Midbrain (tissue), 1 donor: ENCODE results near the gene BBIP1.
"Not testable (repeated sequence)": the region's sequence is repeated elsewhere in the genome, so short reads cannot be mapped to it uniquely, and the experiment has no call there.

ENCODE experiments used
- DNase-seq: peaks from one replicate; lab custom pipeline; 2025; lab: John Stamatoyannopoulos, UW

BBIP1 gene

GRCh38 chr10:110885932-110886674, 32.9 kb downstream of the BBIP1 start:
- DNase-seq, result no peak

DNA sequence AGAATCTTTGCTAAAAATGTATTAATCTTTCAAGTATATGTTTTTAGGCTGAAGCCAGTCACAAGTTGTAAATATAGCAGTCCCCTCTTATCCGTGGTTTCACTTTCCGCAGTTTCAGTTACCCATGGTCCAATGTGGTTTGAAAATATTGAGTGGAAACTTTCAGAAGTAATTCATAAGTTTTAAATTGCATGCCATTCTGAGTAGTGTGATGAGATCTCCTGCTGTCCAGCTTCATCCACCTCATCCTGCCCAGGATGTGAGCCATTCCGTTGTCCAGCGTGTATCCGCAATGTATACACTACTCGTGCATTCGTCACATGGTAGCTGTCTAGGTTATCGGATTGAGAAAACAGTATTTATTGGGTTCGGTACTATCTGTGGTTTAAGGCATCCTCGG, 35.1 kb downstream of the BBIP1 start:
- DNase-seq, result no peak

GRCh38 chr10:110881905-110882304, 37.1 kb downstream of the BBIP1 start:
- DNase-seq, result no peak

DNA sequence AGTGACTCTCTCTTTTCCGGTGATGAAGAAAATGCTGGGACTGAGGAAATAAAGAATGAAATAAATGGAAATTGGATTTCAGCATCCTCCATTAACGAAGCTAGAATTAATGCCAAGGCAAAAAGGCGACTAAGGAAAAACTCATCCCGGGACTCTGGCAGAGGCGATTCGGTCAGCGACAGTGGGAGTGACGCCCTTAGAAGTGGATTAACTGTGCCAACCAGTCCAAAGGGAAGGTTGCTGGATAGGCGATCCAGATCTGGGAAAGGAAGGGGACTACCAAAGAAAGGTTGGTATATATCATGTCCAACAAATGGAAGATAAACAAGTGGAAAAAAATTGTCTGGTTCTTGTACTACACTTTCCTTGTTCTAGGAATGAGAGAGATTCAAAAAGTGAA, 37.7 kb downstream of the BBIP1 start:
- DNase-seq, result no peak

DNA sequence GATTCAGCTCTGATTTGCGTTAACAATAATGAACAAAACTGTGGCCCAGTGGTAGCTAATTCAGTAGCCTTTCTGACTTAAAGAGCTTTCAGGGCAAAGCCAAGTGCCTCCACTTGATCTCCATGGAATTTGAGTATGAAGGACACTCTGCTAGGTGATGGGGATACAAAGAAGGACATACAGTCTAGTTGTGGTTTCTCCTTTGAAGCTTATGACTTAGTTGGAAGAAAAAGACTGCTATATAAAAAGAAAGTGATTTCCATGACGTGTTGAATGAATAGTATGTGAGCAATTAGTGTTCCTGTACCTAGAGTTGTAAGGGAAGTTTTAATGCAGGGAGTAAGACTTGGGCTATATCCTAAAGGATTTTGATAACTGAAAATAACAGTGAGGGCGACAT, 39.0 kb downstream of the BBIP1 start:
- DNase-seq, result no peak

- DNase-seq, result no peak
These were observed 42.2 kb downstream of the BBIP1 start for GRCh38 chr10:110876788-110877187.

GRCh38 chr10:110876000-110876399, 43.0 kb downstream of the BBIP1 start:
- no peak for DNase-seq

DNA sequence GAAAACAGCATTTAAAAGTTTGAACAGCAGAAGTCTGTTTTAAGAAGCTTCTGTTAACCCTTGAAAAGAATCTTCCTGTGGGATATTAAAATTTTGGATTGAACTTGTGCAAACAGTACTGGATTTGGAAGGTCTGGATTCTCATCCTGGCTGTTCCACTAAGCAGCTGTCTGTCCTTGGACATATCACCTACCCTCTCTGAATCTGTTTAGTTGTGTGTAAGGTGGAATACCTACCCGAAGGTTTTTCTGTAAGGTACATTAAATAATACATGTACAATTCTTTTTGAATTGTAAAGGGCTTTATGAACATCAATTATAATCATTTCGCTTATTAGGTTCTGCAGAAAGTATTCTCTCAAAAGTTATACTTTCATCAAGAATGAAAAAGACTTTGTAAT, 45.0 kb downstream of the BBIP1 start:
- no peak for DNase-seq

GRCh38 chr10:110872984-110873923, 45.7 kb downstream of the BBIP1 start:
- DNase-seq, result no peak

DNA sequence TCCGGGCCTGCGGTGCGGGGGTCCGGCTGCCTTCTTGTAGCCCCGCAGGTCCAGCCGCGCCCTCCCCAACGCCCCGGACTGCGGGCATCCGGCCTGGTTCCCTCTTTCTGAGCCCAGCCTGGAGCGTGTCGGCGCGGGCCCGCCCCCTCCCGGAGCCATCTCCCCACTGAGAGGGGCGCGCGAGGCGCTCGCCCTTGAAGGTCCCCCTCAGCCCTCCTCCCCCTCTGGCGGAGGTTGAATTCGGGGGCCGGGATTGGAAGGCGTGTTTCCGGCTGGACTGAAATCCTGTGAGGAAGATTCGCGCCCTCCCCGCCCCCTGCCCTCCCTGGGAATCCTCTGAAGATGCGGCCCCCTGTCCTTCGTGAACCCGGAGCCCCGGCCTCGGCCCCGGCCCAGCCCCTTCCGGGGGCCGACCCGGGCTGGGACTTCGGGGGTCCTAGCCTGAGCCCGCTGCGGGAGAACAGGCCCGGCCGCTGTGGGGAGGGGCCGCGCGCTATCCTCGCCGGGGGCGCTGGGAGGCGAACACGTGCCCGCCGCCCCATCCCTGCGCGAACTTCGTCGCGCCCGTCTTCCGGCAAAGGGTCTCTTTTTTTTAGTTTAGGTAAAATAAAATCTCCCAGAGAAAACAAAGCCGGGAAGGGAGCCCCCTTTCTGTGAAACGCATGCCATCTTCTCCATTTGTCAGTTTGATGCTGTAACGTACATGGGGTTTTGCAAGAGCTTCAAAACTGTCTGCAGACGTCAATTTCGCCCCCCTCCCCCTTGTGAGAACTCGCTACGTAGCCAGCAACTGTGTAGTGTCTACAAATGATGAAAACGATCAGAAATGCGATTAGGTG, 46.6 kb downstream of the BBIP1 start:
- peak; percentile 66 for DNase-seq

GRCh38 chr10:110871298-110872084, 47.5 kb downstream of the BBIP1 start, which contains the start of gene PDCD4:
PDCD4 (plus strand) TSS chr10:110871928; CDS start chr10:110876028, 4,100 bp downstream.
- peak; percentile 99 for DNase-seq

DNA sequence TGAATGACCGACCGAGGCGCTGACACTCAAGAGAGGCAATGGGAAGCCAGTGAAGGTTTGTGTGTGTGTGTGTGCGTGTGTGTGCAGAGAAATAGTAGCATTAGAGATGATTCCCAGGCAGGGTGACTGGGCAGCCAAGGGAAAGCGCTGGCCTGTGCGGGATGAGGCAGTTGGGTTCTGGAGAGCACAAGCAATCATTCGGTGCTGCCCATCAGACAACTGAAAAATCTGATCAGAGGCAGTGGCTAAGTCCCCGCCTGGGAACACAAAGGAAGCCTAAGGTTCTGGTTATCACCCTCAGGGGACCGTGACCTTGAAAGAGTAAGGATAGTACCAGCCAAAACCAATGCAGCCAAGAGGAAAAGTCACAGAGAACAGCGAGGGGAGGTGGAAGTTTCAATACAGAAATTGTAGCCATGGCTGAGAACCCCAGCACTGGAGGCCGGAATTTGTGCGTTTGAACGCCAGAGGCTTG, 48.1 kb downstream of the BBIP1 start:
- DNase-seq, result no peak

DNA sequence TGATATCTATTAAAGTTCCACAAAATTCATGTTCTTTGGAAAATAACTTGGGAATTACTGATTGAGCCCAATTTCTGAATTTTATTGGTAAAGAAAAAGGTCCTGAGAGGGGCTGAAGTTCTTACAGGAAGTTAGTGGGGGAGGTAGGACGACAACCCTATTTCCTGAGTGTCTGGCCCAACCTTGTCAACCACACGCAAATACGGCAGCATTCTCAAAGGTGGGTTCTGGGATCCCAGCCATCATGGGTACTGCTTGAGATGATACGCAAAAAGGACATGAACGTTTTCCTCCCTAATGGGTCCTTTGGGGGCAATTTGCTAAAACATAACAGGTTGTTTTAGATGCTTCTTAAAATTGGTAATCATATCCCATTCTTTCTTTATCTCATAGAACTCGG, 50.0 kb downstream of the BBIP1 start:
- no peak for DNase-seq

DNA sequence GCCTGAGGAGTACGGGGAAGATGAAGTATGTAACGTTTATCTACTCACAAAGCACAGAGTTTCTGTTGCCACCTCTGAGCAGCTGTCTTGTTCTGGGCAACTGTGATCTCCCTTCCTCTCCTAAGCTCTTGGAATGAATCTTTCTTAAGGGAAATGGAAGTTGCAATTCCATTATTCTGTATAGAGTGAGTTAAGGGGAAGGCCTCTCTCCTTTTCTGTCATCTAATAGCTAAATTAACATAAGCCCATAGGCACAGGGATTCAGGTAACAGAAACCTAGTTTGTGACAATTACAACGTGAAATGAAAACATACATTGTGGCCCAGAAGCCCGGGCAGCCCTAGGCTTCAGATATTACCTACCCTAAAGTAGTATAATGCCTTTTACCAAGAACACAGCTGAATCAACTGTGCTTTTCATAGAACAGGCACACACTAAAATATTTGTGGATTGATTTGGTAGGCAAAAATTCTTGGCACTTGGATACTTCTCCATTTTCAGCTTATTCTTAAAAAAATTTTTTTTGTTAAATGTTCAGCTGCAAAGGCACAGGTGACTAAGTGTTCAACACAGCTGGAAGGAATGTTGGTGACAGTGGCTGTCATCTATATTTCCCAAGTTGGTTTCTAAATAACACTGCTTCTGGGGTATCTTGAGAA, 51.0 kb downstream of the BBIP1 start:
- DNase-seq, result no peak

- not testable (repeated sequence) for DNase-seq
These were observed 51.8 kb downstream of the BBIP1 start for GRCh38 chr10:110867011-110867806.

DNA sequence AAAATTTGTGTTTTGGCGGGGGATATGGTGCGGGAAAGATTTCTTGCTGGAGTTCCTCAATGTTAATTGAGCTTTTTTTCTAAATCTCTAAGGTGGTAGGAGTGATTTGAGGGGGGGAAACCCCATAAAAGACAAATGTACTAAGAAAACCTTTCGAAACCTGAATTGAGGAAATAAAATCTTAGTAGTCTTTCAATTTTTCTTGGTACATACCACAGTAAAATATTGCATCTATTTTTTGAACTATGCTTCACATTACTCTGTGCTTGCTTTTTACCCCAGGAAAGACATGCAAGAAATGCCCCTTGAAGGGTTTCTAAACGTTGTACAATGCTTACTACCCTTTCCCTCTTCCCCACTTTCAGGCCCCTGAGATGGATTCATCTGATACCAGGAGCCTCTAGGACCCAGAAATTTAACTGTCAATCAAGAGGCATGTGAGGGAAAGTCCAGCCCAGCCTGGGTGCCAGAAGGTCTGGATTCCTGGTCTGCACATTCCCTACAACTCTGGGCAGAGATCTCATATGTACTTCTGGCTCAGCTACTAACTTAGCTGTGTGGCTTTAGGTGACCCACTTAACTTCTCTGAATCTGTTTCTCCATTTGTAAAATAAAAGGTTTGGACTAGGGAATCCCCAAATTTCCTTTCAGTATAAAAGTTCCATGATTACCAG, 53.0 kb downstream of the BBIP1 start:
- DNase-seq, result no peak

DNA sequence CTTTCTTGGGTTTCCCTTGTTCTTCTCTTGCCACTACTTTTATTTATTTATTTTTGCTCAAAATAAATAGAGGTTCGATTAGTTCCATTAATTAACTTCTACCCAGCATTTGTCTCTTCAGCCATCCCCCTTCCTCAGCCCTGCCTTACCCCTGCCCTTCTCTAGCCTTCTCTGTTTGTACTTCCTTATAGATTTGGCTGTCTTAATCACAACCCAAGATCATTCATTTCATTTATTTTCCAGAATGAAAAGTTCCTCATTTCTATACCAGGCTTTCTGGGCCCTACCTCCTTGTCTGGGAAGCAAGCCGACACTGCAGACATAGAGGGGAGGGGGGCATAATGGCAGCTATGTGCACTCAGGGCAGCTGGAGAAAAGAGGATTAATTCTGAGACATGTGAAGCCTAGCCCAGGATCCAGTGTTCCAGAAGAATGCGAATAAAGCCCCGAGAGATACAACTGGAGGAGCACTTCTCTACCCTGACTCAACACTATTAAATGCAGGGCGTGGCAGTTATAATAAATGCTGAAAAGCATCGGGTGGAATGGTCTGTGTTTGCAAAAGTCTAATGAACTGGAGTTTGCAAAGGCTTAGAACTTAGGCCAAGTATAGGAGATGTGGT, 53.7 kb downstream of the BBIP1 start:
- DNase-seq, result no peak

DNA sequence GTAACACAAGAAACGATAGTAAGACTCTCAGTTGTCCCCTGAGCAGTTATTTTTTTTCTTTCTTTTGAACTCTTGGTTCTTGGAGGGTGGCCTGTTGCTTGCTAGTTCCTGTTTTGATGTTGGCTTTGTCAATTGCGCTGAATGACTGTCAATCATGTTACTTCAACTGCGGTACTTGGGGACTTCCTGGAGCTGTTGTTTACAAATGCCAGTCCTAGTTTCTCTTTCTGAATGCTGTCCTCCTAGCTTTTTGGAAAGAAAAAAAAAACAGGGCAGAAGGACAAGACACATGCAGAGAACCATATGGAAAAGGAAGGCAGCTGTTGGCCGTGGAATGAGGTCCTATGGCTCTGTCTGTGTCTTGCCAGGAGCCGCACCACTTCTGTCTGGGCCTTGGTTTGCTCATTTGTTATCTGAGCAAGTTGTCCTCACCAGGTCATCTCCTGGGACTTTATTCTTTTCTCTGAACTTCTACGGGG, 54.3 kb downstream of the BBIP1 start:
- DNase-seq, result peak; percentile 15

GRCh38 chr10:110863956-110864355, 55.0 kb downstream of the BBIP1 start:
- no peak for DNase-seq
